Fibroblast of lung (primary cell): ENCODE data around the gene CROCC2. TPM values are rescaled to one million over a fixed set of nuclear protein-coding genes. Genes with fewer than 3 reads are reported as not detected.

Source experiments
- DNase-seq, 2 donors: peaks; one replicate each; pipeline versions ENCODE4 v3.0.0 to v3.0.0-alpha.2; 2010; ENCODE audit warnings: low read depth in 2 of 2
- H2AFZ ChIP-seq: 2 replicates; pipeline ENCODE4 v1.5.1; 2012; ENCODE audit warnings: low read length, control low read depth, inconsistent platforms
- H3K27ac ChIP-seq: 2 replicates; pipeline ENCODE4 v1.5.1; 2011; ENCODE audit warnings: low read length, control low read depth; ENCODE audit not compliant: insufficient read depth
- H3K27me3 ChIP-seq: 2 replicates; pipeline ENCODE4 v1.5.1; 2011; ENCODE audit warnings: mild to moderate bottlenecking, low read length; ENCODE audit not compliant: control insufficient read depth, insufficient read depth
- H3K36me3 ChIP-seq: 2 replicates; pipeline ENCODE4 v1.5.1; 2011; ENCODE audit warnings: low read length; ENCODE audit not compliant: control insufficient read depth, insufficient read depth
- H3K4me1 ChIP-seq: 2 replicates; pipeline ENCODE4 v1.5.1; 2011; ENCODE audit warnings: low read length; ENCODE audit not compliant: control insufficient read depth, insufficient read depth; ENCODE audit errors: extremely low read depth
- H3K4me2 ChIP-seq: 2 replicates; pipeline ENCODE4 v1.5.1; 2011; ENCODE audit warnings: low read length, control low read depth; ENCODE audit not compliant: insufficient read depth; ENCODE audit errors: extremely low read depth
- H3K4me3 ChIP-seq, 4 experiments: fragments of 200-600 bp in 1 of 4; sonication (generic) in 1 of 4; replicated peaks in 1 of 4; 2 replicates each; pipeline ENCODE4 v1.5.1; 2011 to 2016; ENCODE audit warnings: low read length in 4 of 4, low read depth in 3 of 4, mild to moderate bottlenecking in 3 of 4, control low read depth in 2 of 4, inconsistent platforms in 1 of 4, mixed read lengths in 1 of 4; ENCODE audit not compliant: insufficient read depth in 1 of 4; ENCODE audit errors: control extremely low read depth in 1 of 4
- H3K79me2 ChIP-seq: 2 replicates; pipeline ENCODE4 v1.5.1; 2012; ENCODE audit warnings: mild to moderate bottlenecking, low read length, inconsistent platforms; ENCODE audit not compliant: control insufficient read depth, insufficient read depth
- H3K9ac ChIP-seq: 2 replicates; pipeline ENCODE4 v1.5.1; 2011; ENCODE audit warnings: mild to moderate bottlenecking, low read length, control low read depth; ENCODE audit not compliant: insufficient read depth
- H3K9me3 ChIP-seq: 2 replicates; pipeline ENCODE4 v1.5.1; 2012; ENCODE audit warnings: low read depth, low read length; ENCODE audit not compliant: control insufficient read depth, insufficient read depth
- H4K20me1 ChIP-seq: 2 replicates; pipeline ENCODE4 v1.5.1; 2011; ENCODE audit warnings: low read length; ENCODE audit not compliant: control insufficient read depth, insufficient read depth; ENCODE audit errors: extremely low read depth
- CTCF ChIP-seq, 2 donors: IDR thresholded peaks in 1 of 2; conservative IDR thresholded peaks in 1 of 2; 1 replicate in 1 of 2; 2 replicates in 1 of 2; pipeline ENCODE4 v1.5.1; 2011 to 2012; ENCODE audit warnings: low read length in 2 of 2, control low read depth in 1 of 2, inconsistent platforms in 1 of 2, low read depth in 1 of 2, mild to moderate bottlenecking in 1 of 2
- EZH2 ChIP-seq: IDR thresholded peaks from 2 replicates; pipeline ENCODE4 v1.5.1; 2012; ENCODE audit warnings: low read length, control low read depth, mild to moderate bottlenecking; ENCODE audit errors: missing control alignments
- polyA plus RNA-seq, 2 donors: library from polyadenylated mRNA; depleted of rRNA in 1 of 2; stranded (reverse) in 1 of 2; unstranded in 1 of 2; fragments of >200 nt; gene quantifications; 2 replicates each; pipeline ENCODE4 v1.2.1, GENCODE V29; 2011 to 2012; ENCODE audit warnings: missing spikeins in 1 of 2
- total RNA-seq: library from RNA; depleted of rRNA; stranded (reverse); fragments of >200 nt; gene quantifications from 2 replicates; pipeline ENCODE4 v1.2.1, GENCODE V29; 2014

CROCC2 gene
- total and polyA plus RNA-seq, 2 donors (not counting 1 experiment from before 2014, with no cell fraction given) = 0.12 to 0.33 TPM

- H3K27me3 ChIP-seq = no peaks in the 10 kb centered on the region
Measured at GRCh38 chr2:240892925-240893324, 13.2 kb upstream of the CROCC2 start.

GRCh38 chr2:240893363-240893844 is 12.7 kb upstream of the CROCC2 start:
- no peak overlapping the region for H3K9ac ChIP-seq
- no peak overlapping the region for H2AFZ ChIP-seq
- no peaks in the 10 kb centered on the region for H3K9me3 ChIP-seq
- no peaks in the 10 kb centered on the region for H3K4me1 ChIP-seq
- no peaks in the 10 kb centered on the region for H3K36me3 ChIP-seq
- no peaks in the 10 kb centered on the region for H3K27me3 ChIP-seq
- H3K4me2 ChIP-seq = no peak overlapping the region
- H4K20me1 ChIP-seq = no peaks in the 10 kb centered on the region
- no peaks in the 10 kb centered on the region for H3K79me2 ChIP-seq
- TF ChIP-seq CTCF (conservative IDR thresholded peaks at IDR 0.05 in 1 of 2, IDR thresholded peaks at IDR 0.05 in 1 of 2; ENCODE audit: low read depth in 1 of 2, low read length in 2 of 2) (no peak), EZH2 (no peak)
- H3K27ac ChIP-seq = no peak overlapping the region
- peak in 1 of 2 donors; percentile 60 for DNase-seq
- H3K4me3 ChIP-seq = no peak overlapping the region

More at GRCh38 chr2:240892925-240893324, 13.2 kb upstream of the CROCC2 start:
- no peak overlapping the region for H2AFZ ChIP-seq
- no peak overlapping the region for H3K27ac ChIP-seq
- H3K9ac ChIP-seq = no peak overlapping the region
- no peaks in the 10 kb centered on the region for H3K36me3 ChIP-seq
- H3K4me3 ChIP-seq = no peak overlapping the region
- H3K9me3 ChIP-seq = no peaks in the 10 kb centered on the region
- H3K4me1 ChIP-seq = no peaks in the 10 kb centered on the region
- no peaks in the 10 kb centered on the region for H4K20me1 ChIP-seq
- no peak for DNase-seq
- no peaks in the 10 kb centered on the region for H3K79me2 ChIP-seq
- TF ChIP-seq CTCF (conservative IDR thresholded peaks at IDR 0.05 in 1 of 2, IDR thresholded peaks at IDR 0.05 in 1 of 2; ENCODE audit: low read depth in 1 of 2, low read length in 2 of 2) = no peak
- no peak for TF ChIP-seq EZH2
- H3K4me2 ChIP-seq = no peak overlapping the region

GRCh38 chr2:240894006-240894405 is 12.1 kb upstream of the CROCC2 start:
- Histone ChIP-seq H3K4me3 (no peak overlapping the region), H3K36me3 (no peaks in the 10 kb centered on the region), H3K27ac (no peak overlapping the region), H3K9me3 (no peaks in the 10 kb centered on the region), H3K4me1 (no peaks in the 10 kb centered on the region), H4K20me1 (no peaks in the 10 kb centered on the region), H2AFZ (no peak overlapping the region), H3K27me3 (no peaks in the 10 kb centered on the region), H3K9ac (no peak overlapping the region), H3K79me2 (no peaks in the 10 kb centered on the region), H3K4me2 (no peak overlapping the region)
- TF ChIP-seq EZH2 (no peak), CTCF (conservative IDR thresholded peaks at IDR 0.05 in 1 of 2, IDR thresholded peaks at IDR 0.05 in 1 of 2; ENCODE audit: low read depth in 1 of 2, low read length in 2 of 2) (no peak)
- no peak for DNase-seq
